AG04450 (cell line): ENCODE results near the gene GPR61. TPM values are rescaled to one million over a fixed set of nuclear protein-coding genes. Genes with fewer than 3 reads are reported as not detected.

Experiments
- CTCF ChIA-PET: fragments of 300-600, 350-600 bp; formaldehyde crosslinking; extraction: SDS; loops from one replicate; lab custom pipeline; 2022; ENCODE audit warnings: antibody characterized with exemption, inconsistent platforms; lab: Charles Lee
- POLR2A ChIA-PET: fragments of 350-600 bp; formaldehyde crosslinking; extraction: SDS; loops from one replicate; lab custom pipeline; 2021; ENCODE audit warnings: antibody characterized with exemption, inconsistent platforms; lab: Yijun Ruan, JAX
- DNase-seq: peaks from one replicate; pipeline ENCODE4 v3.0.0-alpha.2; 2011; ENCODE audit warnings: low read depth, low spot score
- H3K27ac ChIP-seq: one replicate; pipeline ENCODE4 v1.5.1; 2012; ENCODE audit warnings: low read depth, low read length, control low read depth
- H3K27me3 ChIP-seq: one replicate; pipeline ENCODE4 v1.6.0; 2012; ENCODE audit warnings: low read length; ENCODE audit not compliant: control insufficient read depth, insufficient read depth
- H3K4me3 ChIP-seq: 2 replicates; pipeline ENCODE4 v1.5.1; 2011; ENCODE audit warnings: mild to moderate bottlenecking, low read depth, low read length, control low read depth
- H3K9me3 ChIP-seq: 2 replicates; pipeline ENCODE4 v1.5.1; 2012; ENCODE audit warnings: low read length; ENCODE audit not compliant: control insufficient read depth, insufficient read depth
- polyA plus RNA-seq: library from polyadenylated mRNA; depleted of rRNA; stranded (reverse); fragments of >200 nt; gene quantifications from 2 replicates; pipeline ENCODE4 v1.2.3, GENCODE V29; 2011
- TF ChIP-seq, protein P1 (sequence below): IDR thresholded peaks from 2 replicates; pipeline ENCODE4 v1.5.1; 2011; ENCODE audit warnings: low read depth, low read length, control low read depth, inconsistent platforms

The GPR61 gene
- polyA plus RNA-seq, 1 experiment = not detected

DNA sequence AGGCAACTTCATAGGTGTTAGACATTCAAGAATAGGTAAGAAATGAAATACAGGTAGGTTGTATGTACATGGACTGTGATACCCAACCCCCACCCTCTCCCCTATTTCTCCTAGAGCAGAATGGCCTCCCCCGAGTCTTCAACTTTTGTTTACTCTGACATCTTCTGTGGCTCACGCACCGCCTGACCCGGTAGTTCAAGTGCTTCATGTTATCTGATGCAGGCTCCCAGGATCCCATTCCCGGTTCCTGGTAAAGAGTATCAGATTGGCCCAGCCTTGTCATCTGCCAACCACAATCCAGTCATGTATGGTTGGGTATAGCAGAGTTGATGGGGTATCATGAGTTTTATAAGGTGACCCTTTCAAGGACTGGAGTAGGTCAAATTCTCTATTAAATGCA is 17.8 kb downstream of the GPR61 start:
- TF ChIP-seq, protein P1, sequence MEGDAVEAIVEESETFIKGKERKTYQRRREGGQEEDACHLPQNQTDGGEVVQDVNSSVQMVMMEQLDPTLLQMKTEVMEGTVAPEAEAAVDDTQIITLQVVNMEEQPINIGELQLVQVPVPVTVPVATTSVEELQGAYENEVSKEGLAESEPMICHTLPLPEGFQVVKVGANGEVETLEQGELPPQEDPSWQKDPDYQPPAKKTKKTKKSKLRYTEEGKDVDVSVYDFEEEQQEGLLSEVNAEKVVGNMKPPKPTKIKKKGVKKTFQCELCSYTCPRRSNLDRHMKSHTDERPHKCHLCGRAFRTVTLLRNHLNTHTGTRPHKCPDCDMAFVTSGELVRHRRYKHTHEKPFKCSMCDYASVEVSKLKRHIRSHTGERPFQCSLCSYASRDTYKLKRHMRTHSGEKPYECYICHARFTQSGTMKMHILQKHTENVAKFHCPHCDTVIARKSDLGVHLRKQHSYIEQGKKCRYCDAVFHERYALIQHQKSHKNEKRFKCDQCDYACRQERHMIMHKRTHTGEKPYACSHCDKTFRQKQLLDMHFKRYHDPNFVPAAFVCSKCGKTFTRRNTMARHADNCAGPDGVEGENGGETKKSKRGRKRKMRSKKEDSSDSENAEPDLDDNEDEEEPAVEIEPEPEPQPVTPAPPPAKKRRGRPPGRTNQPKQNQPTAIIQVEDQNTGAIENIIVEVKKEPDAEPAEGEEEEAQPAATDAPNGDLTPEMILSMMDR = no peak
- DNase-seq = no peak
- no peak overlapping the region for H3K4me3 ChIP-seq
- CTCF ChIA-PET = no interaction called here
- no peaks in the 10 kb centered on the region for H3K9me3 ChIP-seq
- H3K27ac ChIP-seq = no peak overlapping the region
- POLR2A ChIA-PET = no interaction called here
- no peaks in the 10 kb centered on the region for H3K27me3 ChIP-seq

DNA sequence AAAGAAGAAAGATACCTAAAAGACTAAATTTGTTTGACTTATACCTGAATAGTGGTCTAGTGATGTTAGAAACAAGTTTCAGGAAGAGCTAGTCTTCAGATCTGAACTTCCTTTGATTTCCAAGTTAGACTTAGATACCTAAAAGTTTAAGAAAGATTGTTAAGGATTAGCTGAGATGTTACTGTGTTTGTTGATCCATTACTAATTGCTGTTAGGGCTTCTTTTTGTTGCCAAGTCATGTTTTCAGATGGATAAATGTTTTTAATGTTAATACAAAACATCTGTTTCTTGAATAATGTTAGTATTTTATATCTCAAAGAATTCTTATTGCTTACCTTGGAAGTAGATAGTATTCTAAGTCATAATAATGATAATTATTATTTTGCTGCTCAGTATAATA is 20.3 kb downstream of the GPR61 start:
- Histone ChIP-seq H3K27me3 (no peaks in the 10 kb centered on the region), H3K27ac (no peak overlapping the region), H3K9me3 (no peaks in the 10 kb centered on the region), H3K4me3 (no peak overlapping the region)
- ChIA-PET POLR2A (no interaction called here), CTCF (interaction anchor here (0.6 to 2.6 kb wide), 7 partner anchors 12 to 158 kb away, joined by 3 to 14 read pairs (median 5); partner anchors contain the start of gene GNAI3)
- TF ChIP-seq, protein P1 = no peak
- no peak for DNase-seq

DNA sequence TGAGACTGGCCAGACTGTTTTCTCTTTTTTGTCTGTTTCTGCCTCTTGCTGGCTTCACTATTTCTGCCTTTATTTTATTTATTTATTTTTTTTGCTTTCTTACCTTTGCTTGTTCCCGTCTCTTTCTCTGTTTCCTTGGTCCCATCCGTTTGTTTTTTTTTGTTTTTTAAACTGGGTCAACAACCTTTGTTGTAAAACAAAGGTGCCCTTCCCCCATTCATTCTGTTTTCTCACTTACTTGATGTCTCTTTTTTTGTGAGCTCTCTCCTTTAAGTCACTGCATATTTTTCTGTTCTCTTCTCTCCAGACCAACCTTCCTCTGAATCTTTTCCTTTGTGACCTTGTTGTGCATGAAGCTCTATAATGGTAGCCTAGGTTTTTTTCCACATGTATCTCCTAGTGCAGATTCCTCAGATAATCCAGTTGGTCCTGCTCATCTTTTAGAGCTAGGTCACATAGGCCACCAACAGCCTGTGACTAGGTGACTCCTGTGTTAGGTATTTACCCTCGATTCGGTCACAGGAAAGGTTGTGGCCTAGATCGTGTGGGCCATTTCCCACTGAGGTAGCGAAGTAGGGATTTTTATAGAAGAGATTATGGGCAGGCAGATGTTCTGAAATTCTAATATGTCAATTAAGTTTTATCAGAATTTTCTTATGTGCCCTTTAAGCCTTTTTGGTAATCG is 24.7 kb downstream of the GPR61 start:
- Histone ChIP-seq H3K4me3 (no peak overlapping the region), H3K27me3 (no peaks in the 10 kb centered on the region), H3K9me3 (no peaks in the 10 kb centered on the region), H3K27ac (no peak overlapping the region)
- POLR2A ChIA-PET = no interaction called here
- TF ChIP-seq, protein P1 = no peak
- CTCF ChIA-PET = interaction anchor here (1.1 to 1.4 kb wide), 2 partner anchors 32 to 76 kb away, joined by 4 to 7 read pairs; no protein-coding TSS in a partner anchor
- DNase-seq = no peak

DNA sequence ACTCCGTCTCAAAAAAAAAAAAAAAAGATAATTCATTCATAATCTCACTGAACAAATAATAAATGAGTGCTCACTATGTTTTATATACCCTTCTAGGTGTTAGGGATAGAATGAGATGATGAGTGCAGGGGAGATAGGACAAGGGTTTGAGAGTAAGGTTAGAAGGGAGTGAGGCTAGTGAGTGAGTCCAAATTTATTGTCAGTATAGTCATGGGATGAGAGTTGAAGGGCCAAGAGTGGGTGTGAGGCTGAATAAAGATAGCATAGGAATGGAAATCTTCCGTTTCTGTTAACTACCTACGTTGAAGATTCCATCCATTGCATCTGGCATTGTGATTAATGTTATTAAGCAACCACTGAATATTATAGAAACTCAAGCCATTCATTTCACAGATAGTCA is 25.6 kb downstream of the GPR61 start:
- POLR2A ChIA-PET = no interaction called here
- H3K27ac ChIP-seq = no peak overlapping the region
- no peaks in the 10 kb centered on the region for H3K9me3 ChIP-seq
- no peak overlapping the region for H3K4me3 ChIP-seq
- TF ChIP-seq, protein P1 = no peak
- DNase-seq = no peak
- no peaks in the 10 kb centered on the region for H3K27me3 ChIP-seq
- CTCF ChIA-PET = interaction anchor here (1.4 kb wide), 1 partner anchor 33 kb away, joined by 4 read pairs; no protein-coding TSS in a partner anchor

DNA sequence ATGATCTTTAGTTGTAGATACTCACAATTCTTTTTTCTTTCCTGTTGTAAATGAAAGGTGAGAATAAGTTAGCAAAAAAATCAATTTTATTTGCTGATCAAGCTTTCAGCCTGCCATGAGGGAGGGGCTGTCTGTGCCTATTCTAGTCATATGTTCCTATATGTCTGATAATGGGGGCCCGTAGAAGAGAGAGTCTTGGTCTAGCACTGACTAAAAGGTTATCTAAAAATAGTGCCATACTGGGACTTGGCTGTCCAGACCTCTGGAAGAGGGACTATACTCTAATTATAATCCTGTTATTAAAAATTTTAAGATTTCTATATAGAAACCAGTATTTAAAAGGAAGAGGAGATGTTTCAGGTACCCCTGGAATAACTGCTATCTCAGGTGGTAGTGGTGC is 27.3 kb downstream of the GPR61 start:
- H3K9me3 ChIP-seq = no peaks in the 10 kb centered on the region
- ChIA-PET CTCF (interaction anchor here (0.6 kb wide), 1 partner anchor 15 kb away, joined by 3 read pairs; no protein-coding TSS in a partner anchor), POLR2A (no interaction called here)
- no peak for DNase-seq
- TF ChIP-seq, protein P1 = no peak
- no peak overlapping the region for H3K27ac ChIP-seq
- H3K27me3 ChIP-seq = no peaks in the 10 kb centered on the region
- no peak overlapping the region for H3K4me3 ChIP-seq
